Tibial nerve (tissue), 4 donors: Measurements from ENCODE around the gene MTA2. TPM values are rescaled to one million over a fixed set of nuclear protein-coding genes. Genes with fewer than 3 reads are reported as not detected.
A peak's percentile ranks its signal among the peaks of the same experiment; 100 is the strongest.

Experiments
- DNase-seq, 2 donors: peaks; one replicate each; pipeline ENCODE4 v3.0.0-alpha.2; 2019; ENCODE audit warnings: low spot score in 2 of 2
- H3K27ac ChIP-seq, 4 donors: fragments of 200-600 bp; sonication (generic) in 3 of 4; one replicate each; pipeline ENCODE4 v1.5.1; 2017 to 2019; ENCODE audit warnings: mild to moderate bottlenecking in 1 of 4
- H3K27me3 ChIP-seq, 2 donors: fragments of 200-600 bp; sonication (generic) in 1 of 2; one replicate each; pipeline versions ENCODE4 v1.5.1 to v1.6.0; 2017 to 2019
- H3K36me3 ChIP-seq, 3 donors: fragments of 200-600 bp; sonication (generic); one replicate each; pipeline ENCODE4 v1.5.1; 2018 to 2019
- H3K4me1 ChIP-seq, 4 donors: fragments of 200-600 bp; sonication (generic) in 3 of 4; one replicate each; pipeline ENCODE4 v1.5.1; 2017 to 2019
- H3K4me3 ChIP-seq, 4 donors: fragments of 200-600 bp; sonication (generic) in 3 of 4; one replicate each; pipeline ENCODE4 v1.5.1; 2017 to 2019; ENCODE audit warnings: mild to moderate bottlenecking in 1 of 4, moderate library complexity in 1 of 4
- H3K9me3 ChIP-seq, 4 donors: fragments of 200-600 bp; sonication (generic) in 3 of 4; one replicate each; pipeline ENCODE4 v1.5.1; 2017 to 2019
- EP300 ChIP-seq, 2 donors: sonication (generic); formaldehyde crosslinking; IDR thresholded peaks; one replicate each; pipeline ENCODE4 v1.6.1; 2017; ENCODE audit warnings: antibody characterized with exemption in 2 of 2, mild to moderate bottlenecking in 1 of 2
- POLR2A ChIP-seq, 2 donors: fragments of 450-650 bp; IDR thresholded peaks; one replicate each; pipeline ENCODE4 v1.6.1; 2017; ENCODE audit warnings: antibody characterized with exemption in 2 of 2, mild to moderate bottlenecking in 2 of 2, moderate library complexity in 2 of 2
- WGBS, 2 donors: methylation state at CpG; one replicate each; pipeline ENCODE4 v1.1.5; 2018; 5-methylcytosine and 5-hydroxymethylcytosine counted together
- total RNA-seq, 4 donors: library from RNA; depleted of rRNA; stranded (reverse); fragments of >200 nt; gene quantifications; one replicate each; pipeline ENCODE4 v1.1.0, GENCODE V29; 2016
- TF ChIP-seq, protein P1 (sequence below), 5 experiments: fragments of 200-600 bp in 3 of 5; fragments of 450-650 bp in 2 of 5; sonication (generic) in 3 of 5; IDR thresholded peaks; one replicate each; pipeline ENCODE4 v1.5.1; 2016 to 2019; ENCODE audit warnings: antibody characterized with exemption in 5 of 5, mild to moderate bottlenecking in 3 of 5, moderate library complexity in 2 of 5

The MTA2 gene
- total RNA-seq, 4 donors from 2014 or later = 79.5 to 95.3 (median 88.8) TPM

DNA sequence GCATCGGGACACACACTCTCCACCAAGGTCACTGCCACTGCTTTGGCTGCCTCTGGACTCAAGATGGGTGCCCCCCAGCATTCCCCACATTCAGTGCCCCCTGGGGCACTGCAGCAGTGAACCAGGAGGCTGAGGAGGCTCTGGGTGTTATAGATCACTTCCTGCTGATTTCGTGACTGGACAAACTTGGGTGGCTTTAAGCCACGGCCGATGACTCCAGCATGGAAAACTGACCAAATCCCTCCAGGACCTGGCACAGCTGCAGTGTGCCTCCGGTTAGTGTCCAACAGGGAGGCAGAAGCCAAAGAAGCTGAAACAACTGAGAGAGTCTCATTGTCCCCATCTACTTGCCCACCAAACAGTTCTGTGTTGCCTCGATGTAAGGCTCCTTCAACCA is 45.9 kb upstream of the MTA2 start:
- no peaks in the 10 kb centered on the region for H3K9me3 ChIP-seq
- H3K27ac ChIP-seq = no peak overlapping the region
- WGBS, 2 donors = 82 to 87% methylated on average over 6 of the region's 6 CpGs
- no peaks in the 10 kb centered on the region for H3K27me3 ChIP-seq
- DNase-seq = no peak
- peaks cover 0 to 51% (median 4%) of the 10 kb centered on the region in 3 donors for H3K36me3 ChIP-seq
- TF ChIP-seq POLR2A (IDR thresholded peaks at IDR 0.05) = no peak
- TF ChIP-seq, protein P1, sequence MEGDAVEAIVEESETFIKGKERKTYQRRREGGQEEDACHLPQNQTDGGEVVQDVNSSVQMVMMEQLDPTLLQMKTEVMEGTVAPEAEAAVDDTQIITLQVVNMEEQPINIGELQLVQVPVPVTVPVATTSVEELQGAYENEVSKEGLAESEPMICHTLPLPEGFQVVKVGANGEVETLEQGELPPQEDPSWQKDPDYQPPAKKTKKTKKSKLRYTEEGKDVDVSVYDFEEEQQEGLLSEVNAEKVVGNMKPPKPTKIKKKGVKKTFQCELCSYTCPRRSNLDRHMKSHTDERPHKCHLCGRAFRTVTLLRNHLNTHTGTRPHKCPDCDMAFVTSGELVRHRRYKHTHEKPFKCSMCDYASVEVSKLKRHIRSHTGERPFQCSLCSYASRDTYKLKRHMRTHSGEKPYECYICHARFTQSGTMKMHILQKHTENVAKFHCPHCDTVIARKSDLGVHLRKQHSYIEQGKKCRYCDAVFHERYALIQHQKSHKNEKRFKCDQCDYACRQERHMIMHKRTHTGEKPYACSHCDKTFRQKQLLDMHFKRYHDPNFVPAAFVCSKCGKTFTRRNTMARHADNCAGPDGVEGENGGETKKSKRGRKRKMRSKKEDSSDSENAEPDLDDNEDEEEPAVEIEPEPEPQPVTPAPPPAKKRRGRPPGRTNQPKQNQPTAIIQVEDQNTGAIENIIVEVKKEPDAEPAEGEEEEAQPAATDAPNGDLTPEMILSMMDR (IDR thresholded peaks at IDR 0.05) = no peak
- no peak for TF ChIP-seq EP300 (IDR thresholded peaks at IDR 0.05)
- H3K4me1 ChIP-seq = peaks cover 0 to 51% (median 28%) of the 10 kb centered on the region in 4 donors
- H3K4me3 ChIP-seq = no peak overlapping the region

DNA sequence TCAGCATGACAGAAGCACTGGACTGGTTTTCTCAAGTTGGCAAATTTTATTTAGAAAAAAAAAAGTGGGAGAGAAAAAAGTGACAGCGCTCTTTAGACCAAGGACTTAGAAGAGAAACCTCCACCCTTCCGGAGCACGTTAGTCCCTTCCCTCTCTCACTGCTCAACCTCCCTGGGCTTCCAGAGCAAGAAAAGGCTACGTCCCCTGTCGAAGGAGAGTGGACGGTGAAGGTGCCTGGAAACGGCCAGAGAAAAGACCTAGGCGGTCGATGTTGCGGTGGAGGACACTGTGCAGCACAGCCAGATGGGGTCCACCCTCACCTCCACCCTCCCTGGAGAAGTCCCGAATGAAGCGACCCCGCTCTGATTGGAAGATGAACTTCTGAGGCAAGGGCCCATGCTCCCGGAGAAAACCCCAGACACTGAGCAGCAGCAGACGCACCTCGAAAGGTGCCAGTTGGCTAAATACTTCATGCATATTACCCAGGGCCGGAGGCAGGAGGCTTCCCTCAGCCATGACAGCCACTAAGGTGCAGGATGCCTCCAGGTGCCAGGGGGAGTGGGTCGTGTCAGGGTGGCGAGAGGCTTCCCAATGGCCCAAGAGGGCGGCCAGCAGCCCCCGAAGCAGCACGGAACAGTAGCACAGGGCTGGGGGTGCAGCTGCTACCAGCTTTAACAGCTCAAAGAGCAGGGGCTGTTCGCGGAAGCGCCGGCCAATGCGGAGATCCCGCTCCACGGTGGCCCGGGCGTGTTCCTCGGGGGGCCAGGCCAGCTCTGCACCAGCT is 45.4 kb upstream of the MTA2 start:
- Histone ChIP-seq H3K9me3 (no peaks in the 10 kb centered on the region), H3K4me3 (peak overlapping the region in 2 of 4 donors; percentile 87 to 90), H3K36me3 (peaks cover 0 to 56% (median 4%) of the 10 kb centered on the region in 3 donors), H3K27me3 (no peaks in the 10 kb centered on the region), H3K4me1 (peaks cover 0 to 47% (median 23%) of the 10 kb centered on the region in 4 donors), H3K27ac (peak overlapping the region in 2 of 4 donors; percentile 66 to 96)
- DNase-seq = no peak
- TF ChIP-seq EP300 (IDR thresholded peaks at IDR 0.05) (no peak), POLR2A (IDR thresholded peaks at IDR 0.05) (no peak)
- WGBS, 2 donors = 45 to 65% methylated on average over 22 to 32 of the region's 32 CpGs

- DNase-seq = peak; percentile 100
- no peaks in the 10 kb centered on the region for H3K9me3 ChIP-seq
- 1% methylated on average over 49 to 72 of the region's 73 CpGs for WGBS, 2 donors
- peaks cover 0 to 59% (median 4%) of the 10 kb centered on the region in 3 donors for H3K36me3 ChIP-seq
- H3K27me3 ChIP-seq = no peaks in the 10 kb centered on the region
- peak within 1 kb of the TSS; percentile 87 to 99 (median 90) for H3K4me3 ChIP-seq
- peaks cover 0 to 47% (median 16%) of the 10 kb centered on the region in 4 donors for H3K4me1 ChIP-seq
- TF ChIP-seq POLR2A (IDR thresholded peaks at IDR 0.05) (peak; percentile 55 to 78), EP300 (IDR thresholded peaks at IDR 0.05) (peak; percentile 74 to 88)
- TF ChIP-seq, protein P1 (IDR thresholded peaks at IDR 0.05) = peak in 1 of 5 experiments; percentile 17
- peak within 1 kb of the TSS; percentile 72 to 98 (median 95) for H3K27ac ChIP-seq
Observed at GRCh38 chr11:62645946-62646824, 44.5 kb upstream of the MTA2 start, which contains the start of gene GANAB. TSS of gene GANAB (minus strand) at chr11:62646613. CDS start at chr11:62646599, 14 bp downstream.

DNA sequence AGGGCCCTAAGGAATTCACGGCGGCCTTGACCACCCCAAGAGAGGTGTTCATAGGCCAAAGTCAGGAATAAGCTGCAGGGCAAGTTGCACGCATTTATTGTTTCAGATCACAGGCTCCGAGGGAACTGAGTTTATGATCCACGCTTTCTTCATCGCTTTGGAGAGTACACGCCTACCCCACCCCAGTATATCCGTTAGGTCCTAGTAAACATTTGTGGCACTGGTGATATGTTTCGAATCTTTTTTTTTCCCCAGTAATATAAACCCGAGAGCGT is 43.9 kb upstream of the MTA2 start:
- Histone ChIP-seq H3K27me3 (no peaks in the 10 kb centered on the region), H3K27ac (peak overlapping the region; percentile 72 to 98 (median 95))
- 10 to 11% methylated on average over 11 of the region's 11 CpGs for WGBS, 2 donors

GRCh38 chr11:62644220-62644619 is 42.6 kb upstream of the MTA2 start:
- H3K4me3 ChIP-seq = no peak overlapping the region
- DNase-seq = no peak
- no peaks in the 10 kb centered on the region for H3K9me3 ChIP-seq
- TF ChIP-seq, protein P1 (IDR thresholded peaks at IDR 0.05) = no peak
- TF ChIP-seq EP300 (IDR thresholded peaks at IDR 0.05) (no peak), POLR2A (IDR thresholded peaks at IDR 0.05) (no peak)
- peaks cover 0 to 44% (median 15%) of the 10 kb centered on the region in 4 donors for H3K4me1 ChIP-seq
- H3K27me3 ChIP-seq = no peaks in the 10 kb centered on the region
- WGBS, 2 donors = 66 to 79% methylated on average over 8 of the region's 8 CpGs
- peaks cover 0 to 53% (median 9%) of the 10 kb centered on the region in 3 donors for H3K36me3 ChIP-seq
- H3K27ac ChIP-seq = no peak overlapping the region

More for the DNA sequence above, 43.9 kb upstream of the MTA2 start:
- no peak for DNase-seq
- TF ChIP-seq POLR2A (IDR thresholded peaks at IDR 0.05) (no peak), EP300 (IDR thresholded peaks at IDR 0.05) (no peak)
- TF ChIP-seq, protein P1 (IDR thresholded peaks at IDR 0.05) = no peak
- Histone ChIP-seq H3K4me3 (peak overlapping the region; percentile 87 to 99 (median 90)), H3K4me1 (peaks cover 0 to 44% (median 15%) of the 10 kb centered on the region in 4 donors), H3K9me3 (no peaks in the 10 kb centered on the region), H3K36me3 (peaks cover 0 to 59% (median 4%) of the 10 kb centered on the region in 3 donors)
